ENCODE results near the gene INTS11. TPM values are rescaled to one million over a fixed set of nuclear protein-coding genes. Genes with fewer than 3 reads are reported as not detected.

INTS11 gene
- total and polyA plus RNA-seq, 2 of the 13 experiments (the other 11 are each of a cell fraction or from before 2014, with no cell fraction given) = 52.8 to 94.8 TPM

DNA sequence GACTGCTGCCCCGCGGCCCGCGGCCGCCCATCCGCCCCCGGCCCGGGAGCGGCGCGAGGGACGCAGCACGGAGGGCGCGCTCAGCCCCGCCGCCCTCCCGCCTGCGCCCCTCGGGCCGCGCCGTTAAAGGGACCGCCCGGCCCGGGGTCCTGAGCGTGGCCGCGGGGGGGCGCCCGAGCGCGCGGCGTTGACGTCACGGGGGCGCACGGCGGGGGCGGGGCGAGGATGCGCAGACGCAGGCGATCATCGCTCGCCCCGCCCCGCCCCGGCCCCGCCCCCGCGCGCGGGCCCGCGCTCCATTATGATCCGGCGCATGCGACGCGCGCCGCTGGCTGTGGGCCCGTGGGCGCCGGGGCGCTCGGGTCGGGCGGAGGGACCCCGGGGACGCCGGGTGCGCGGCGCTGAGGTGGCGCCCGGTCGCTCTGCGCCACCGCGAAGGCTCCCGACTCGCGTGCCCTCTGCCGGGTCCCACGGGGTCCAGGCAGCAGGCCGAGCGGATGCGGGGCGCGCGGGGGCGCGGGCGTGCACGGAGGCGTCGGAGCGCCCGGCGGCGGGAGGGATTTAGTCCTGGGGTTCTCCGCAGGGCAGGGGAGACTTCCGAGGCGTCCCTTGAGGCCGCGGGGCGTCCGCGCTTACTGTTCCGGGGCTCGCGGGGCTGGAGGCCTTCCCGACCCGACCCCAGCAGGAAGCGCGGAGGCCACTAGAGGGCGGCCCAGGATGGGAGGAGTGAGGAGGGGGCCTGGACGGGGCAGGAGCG is 25.0 kb upstream of the INTS11 start, which contains the start of gene DVL1 (continued):
- TF ChIP-seq, protein P1, sequence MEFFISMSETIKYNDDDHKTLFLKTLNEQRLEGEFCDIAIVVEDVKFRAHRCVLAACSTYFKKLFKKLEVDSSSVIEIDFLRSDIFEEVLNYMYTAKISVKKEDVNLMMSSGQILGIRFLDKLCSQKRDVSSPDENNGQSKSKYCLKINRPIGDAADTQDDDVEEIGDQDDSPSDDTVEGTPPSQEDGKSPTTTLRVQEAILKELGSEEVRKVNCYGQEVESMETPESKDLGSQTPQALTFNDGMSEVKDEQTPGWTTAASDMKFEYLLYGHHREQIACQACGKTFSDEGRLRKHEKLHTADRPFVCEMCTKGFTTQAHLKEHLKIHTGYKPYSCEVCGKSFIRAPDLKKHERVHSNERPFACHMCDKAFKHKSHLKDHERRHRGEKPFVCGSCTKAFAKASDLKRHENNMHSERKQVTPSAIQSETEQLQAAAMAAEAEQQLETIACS (CRISPR knock-in tag; IDR thresholded peaks at IDR 0.05) = peak; percentile 73
- TF ChIP-seq, protein P2, sequence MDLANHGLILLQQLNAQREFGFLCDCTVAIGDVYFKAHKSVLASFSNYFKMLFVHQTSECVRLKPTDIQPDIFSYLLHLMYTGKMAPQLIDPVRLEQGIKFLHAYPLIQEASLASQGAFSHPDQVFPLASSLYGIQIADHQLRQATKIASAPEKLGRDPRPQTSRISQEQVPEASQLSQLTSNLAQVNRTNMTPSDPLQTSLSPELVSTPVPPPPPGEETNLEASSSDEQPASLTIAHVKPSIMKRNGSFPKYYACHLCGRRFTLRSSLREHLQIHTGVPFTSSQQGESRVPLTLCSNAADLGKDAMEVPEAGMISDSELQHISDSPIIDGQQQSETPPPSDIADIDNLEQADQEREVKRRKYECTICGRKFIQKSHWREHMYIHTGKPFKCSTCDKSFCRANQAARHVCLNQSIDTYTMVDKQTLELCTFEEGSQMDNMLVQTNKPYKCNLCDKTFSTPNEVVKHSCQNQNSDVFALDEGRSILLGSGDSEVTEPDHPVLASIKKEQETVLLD (CRISPR knock-in tag; IDR thresholded peaks at IDR 0.05; ENCODE audit: low read depth) = 0 out of 2 replicates have a peak, but pooled peaks have one; percentile 36
- TF ChIP-seq ISX (CRISPR knock-in tag; conservative IDR thresholded peaks at IDR 0.05) (no peak), RARG (CRISPR knock-in tag; IDR thresholded peaks at IDR 0.05; ENCODE audit: low read depth) (no peak), MED13 (CRISPR knock-in tag; IDR thresholded peaks at IDR 0.05) (no peak), HOXA3 (CRISPR knock-in tag; IDR thresholded peaks at IDR 0.05) (peak; percentile 8; the same call in 1 of the 2 replicates), RAD21 (CRISPR knock-in tag; IDR thresholded peaks at IDR 0.05) (peak; percentile 58), ZFX (CRISPR knock-in tag; IDR thresholded peaks at IDR 0.05; ENCODE audit: low read depth) (peak; percentile 81), ZNF274 (CRISPR knock-in tag; IDR thresholded peaks at IDR 0.05) (no peak), ZNF670 (CRISPR knock-in tag; IDR thresholded peaks at IDR 0.05; ENCODE audit: borderline replicate concordance) (no peak), NR3C1 (CRISPR knock-in tag; IDR thresholded peaks at IDR 0.05) (no peak), IRF2 (CRISPR knock-in tag; IDR thresholded peaks at IDR 0.05) (no peak), KLF9 (CRISPR knock-in tag; IDR thresholded peaks at IDR 0.05; ENCODE audit: low read depth) (no peak), KAT7 (CRISPR knock-in tag; IDR thresholded peaks at IDR 0.05; ENCODE audit: borderline replicate concordance) (no peak), CEBPB (IDR thresholded peaks at IDR 0.05; ENCODE audit: borderline replicate concordance, low read depth, low read length) (no peak), ZNF879 (CRISPR knock-in tag; IDR thresholded peaks at IDR 0.05) (no peak), FOXA3 (CRISPR knock-in tag; IDR thresholded peaks at IDR 0.05) (no peak), ZFP1 (CRISPR knock-in tag; IDR thresholded peaks at IDR 0.05) (no peak), PRPF4 (IDR thresholded peaks at IDR 0.05; ENCODE audit: low read depth, low read length, poor library complexity, severe bottlenecking) (no peak)
- TF ChIP-seq, protein P3, sequence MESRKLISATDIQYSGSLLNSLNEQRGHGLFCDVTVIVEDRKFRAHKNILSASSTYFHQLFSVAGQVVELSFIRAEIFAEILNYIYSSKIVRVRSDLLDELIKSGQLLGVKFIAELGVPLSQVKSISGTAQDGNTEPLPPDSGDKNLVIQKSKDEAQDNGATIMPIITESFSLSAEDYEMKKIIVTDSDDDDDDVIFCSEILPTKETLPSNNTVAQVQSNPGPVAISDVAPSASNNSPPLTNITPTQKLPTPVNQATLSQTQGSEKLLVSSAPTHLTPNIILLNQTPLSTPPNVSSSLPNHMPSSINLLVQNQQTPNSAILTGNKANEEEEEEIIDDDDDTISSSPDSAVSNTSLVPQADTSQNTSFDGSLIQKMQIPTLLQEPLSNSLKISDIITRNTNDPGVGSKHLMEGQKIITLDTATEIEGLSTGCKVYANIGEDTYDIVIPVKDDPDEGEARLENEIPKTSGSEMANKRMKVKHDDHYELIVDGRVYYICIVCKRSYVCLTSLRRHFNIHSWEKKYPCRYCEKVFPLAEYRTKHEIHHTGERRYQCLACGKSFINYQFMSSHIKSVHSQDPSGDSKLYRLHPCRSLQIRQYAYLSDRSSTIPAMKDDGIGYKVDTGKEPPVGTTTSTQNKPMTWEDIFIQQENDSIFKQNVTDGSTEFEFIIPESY (CRISPR knock-in tag; IDR thresholded peaks at IDR 0.05) = peak; percentile 16; the same call in 1 of the 2 replicates
- TF ChIP-seq, protein P4, sequence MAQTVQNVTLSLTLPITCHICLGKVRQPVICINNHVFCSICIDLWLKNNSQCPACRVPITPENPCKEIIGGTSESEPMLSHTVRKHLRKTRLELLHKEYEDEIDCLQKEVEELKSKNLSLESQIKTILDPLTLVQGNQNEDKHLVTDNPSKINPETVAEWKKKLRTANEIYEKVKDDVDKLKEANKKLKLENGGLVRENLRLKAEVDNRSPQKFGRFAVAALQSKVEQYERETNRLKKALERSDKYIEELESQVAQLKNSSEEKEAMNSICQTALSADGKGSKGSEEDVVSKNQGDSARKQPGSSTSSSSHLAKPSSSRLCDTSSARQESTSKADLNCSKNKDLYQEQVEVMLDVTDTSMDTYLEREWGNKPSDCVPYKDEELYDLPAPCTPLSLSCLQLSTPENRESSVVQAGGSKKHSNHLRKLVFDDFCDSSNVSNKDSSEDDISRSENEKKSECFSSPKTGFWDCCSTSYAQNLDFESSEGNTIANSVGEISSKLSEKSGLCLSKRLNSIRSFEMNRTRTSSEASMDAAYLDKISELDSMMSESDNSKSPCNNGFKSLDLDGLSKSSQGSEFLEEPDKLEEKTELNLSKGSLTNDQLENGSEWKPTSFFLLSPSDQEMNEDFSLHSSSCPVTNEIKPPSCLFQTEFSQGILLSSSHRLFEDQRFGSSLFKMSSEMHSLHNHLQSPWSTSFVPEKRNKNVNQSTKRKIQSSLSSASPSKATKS (CRISPR knock-in tag; IDR thresholded peaks at IDR 0.05) = no peak
